Measurements from ENCODE around the gene RBBP8NL. TPM values are rescaled to one million over a fixed set of nuclear protein-coding genes. Genes with fewer than 3 reads are reported as not detected.

Gene RBBP8NL
- total RNA-seq, 1 experiment from 2014 or later: not detected

DNA sequence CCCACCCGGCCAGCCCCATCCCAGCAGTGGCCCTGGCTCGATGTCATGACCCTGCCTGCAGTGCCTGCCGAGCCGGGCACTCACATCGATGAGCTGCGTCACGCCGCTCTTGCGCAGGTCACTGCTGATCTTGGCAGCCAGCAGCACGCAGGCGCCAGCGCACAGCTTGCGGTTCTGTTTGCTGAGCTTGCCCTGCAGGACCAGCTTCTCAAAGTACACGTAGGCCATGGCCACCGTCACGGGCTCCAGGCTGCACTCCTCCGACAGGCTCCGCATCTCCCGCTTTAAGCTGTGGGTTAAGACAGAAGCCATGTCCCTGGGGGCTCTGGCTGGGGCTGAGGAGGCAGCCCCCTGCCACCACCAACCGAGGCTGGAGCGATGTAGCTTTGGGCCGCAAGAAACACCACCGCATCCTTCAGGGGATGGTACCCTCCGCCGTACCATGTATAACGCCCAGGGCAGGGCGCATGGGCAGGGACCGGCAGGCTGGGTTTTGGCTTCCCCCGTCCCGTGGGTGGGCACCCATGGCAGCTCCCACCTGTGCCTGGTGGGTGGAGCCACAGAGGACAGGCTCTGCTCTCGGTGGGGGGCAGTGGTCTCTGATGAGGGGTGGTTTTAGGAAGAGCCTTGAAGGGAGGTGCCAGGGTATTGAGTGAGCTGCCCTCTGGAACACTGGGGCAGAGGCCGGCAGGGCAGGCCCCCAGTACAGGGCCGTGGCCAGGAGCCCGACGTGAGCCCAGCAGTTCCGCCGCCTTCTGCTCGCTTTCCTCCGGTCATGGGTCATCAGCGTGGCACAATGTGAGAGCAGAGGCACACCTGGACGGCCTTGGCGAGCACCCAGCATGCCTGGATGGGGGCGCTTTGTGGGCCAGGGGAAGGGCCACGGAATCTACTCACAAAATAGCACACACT is 35.9 kb downstream of the RBBP8NL start:
- TF ChIP-seq EZH2 (IDR thresholded peaks at IDR 0.05; ENCODE audit: borderline replicate concordance, low read depth, low read length, poor library complexity, severe bottlenecking): no peak
- no peak for TF ChIP-seq CTCF (conservative IDR thresholded peaks at IDR 0.05; ENCODE audit: low read depth, low read length)
- H3K36me3 ChIP-seq (ENCODE audit: insufficient read depth, low read length, poor library complexity, severe bottlenecking): peaks cover 44% of the 10 kb centered on the region
- ChIA-PET CTCF (no interaction called here), POLR2A (ENCODE audit: low non-redundant PET) (no interaction called here)
- H3K27ac ChIP-seq (ENCODE audit: low read depth, low read length, poor library complexity, severe bottlenecking): no peak overlapping the region
- BruUV-seq (replicated peaks): no TSS peak
- intact Hi-C loops (cut with micrococcal nuclease; ENCODE audit: unreplicated experiment): no loop called here
- no peak for DNase-seq (ENCODE audit: low spot score)
- no peak overlapping the region for H3K4me3 ChIP-seq (ENCODE audit: low read depth, low read length, poor library complexity, severe bottlenecking)
- H3K27me3 ChIP-seq (replicated peaks; ENCODE audit: insufficient read depth, low read depth, low read length, poor library complexity): no peaks in the 10 kb centered on the region
- no peaks in the 10 kb centered on the region for H3K9me3 ChIP-seq (ENCODE audit: low read depth, low read length, poor library complexity, severe bottlenecking)
- H3K4me1 ChIP-seq (ENCODE audit: insufficient read depth, low read length, poor library complexity, severe bottlenecking): peaks cover 19% of the 10 kb centered on the region

DNA sequence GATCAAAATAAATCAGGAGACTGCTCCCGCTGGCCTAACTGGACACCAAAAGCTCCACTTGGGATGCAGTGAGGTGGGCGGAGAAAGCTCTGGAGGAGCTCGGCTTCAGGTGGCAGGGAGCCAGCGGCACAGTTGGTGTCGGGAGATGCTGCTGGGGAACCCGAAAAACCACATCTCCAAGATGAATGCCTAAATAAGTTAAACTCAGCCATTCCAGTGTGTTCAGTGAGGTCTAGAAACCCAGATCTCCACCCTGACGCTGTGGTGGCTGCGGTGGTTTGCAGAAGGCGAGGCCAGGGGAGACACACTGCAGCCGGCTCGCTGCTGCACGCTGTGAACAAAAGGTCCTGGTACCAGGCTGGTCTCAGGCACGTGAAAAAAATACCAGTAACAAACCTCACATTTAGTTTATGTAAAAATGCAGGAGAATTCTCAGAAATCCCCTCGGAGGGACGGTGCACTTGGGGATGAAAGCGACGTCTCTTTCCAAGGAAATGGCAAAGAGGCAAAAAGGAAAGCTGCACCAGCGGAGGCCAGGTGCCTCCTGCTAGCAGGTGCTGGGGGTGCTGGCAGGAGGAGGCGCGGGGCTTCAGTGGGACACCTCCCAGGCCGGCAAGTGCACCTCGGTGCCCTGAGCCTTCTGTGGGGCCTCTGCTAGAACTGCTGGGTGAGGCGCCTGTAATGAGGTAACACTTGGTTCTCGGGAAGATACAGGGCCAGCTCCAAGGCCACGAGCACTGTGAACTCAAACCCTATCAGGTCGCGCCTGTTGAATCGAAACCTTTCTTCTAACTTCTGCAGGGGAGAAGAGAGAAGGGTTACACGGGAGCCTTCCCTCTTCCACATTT is 36.8 kb downstream of the RBBP8NL start:
- CTCF ChIA-PET: interaction anchor here (0.7 kb wide), 1 partner anchor 187 kb away, joined by 3 read pairs; no protein-coding TSS in a partner anchor
- no TSS peak for BruUV-seq (replicated peaks)
- POLR2A ChIA-PET (ENCODE audit: low non-redundant PET): interaction anchor here (0.9 kb wide), 1 partner anchor 10 kb away, joined by 3 read pairs; no protein-coding TSS in a partner anchor
- peaks cover 20% of the 10 kb centered on the region for H3K4me1 ChIP-seq (ENCODE audit: insufficient read depth, low read length, poor library complexity, severe bottlenecking)
- no peak overlapping the region for H3K27ac ChIP-seq (ENCODE audit: low read depth, low read length, poor library complexity, severe bottlenecking)
- no peak overlapping the region for H3K4me3 ChIP-seq (ENCODE audit: low read depth, low read length, poor library complexity, severe bottlenecking)
- H3K27me3 ChIP-seq (replicated peaks; ENCODE audit: insufficient read depth, low read depth, low read length, poor library complexity): no peaks in the 10 kb centered on the region
- TF ChIP-seq CTCF (conservative IDR thresholded peaks at IDR 0.05; ENCODE audit: low read depth, low read length) (no peak), EZH2 (IDR thresholded peaks at IDR 0.05; ENCODE audit: borderline replicate concordance, low read depth, low read length, poor library complexity, severe bottlenecking) (no peak)
- peaks cover 44% of the 10 kb centered on the region for H3K36me3 ChIP-seq (ENCODE audit: insufficient read depth, low read length, poor library complexity, severe bottlenecking)
- intact Hi-C loops (cut with micrococcal nuclease; ENCODE audit: unreplicated experiment): no loop called here
- no peaks in the 10 kb centered on the region for H3K9me3 ChIP-seq (ENCODE audit: low read depth, low read length, poor library complexity, severe bottlenecking)
- DNase-seq (ENCODE audit: low spot score): no peak

- BruUV-seq (replicated peaks): no TSS peak
- no peaks in the 10 kb centered on the region for H3K9me3 ChIP-seq (ENCODE audit: low read depth, low read length, poor library complexity, severe bottlenecking)
- peaks cover 44% of the 10 kb centered on the region for H3K36me3 ChIP-seq (ENCODE audit: insufficient read depth, low read length, poor library complexity, severe bottlenecking)
- peaks cover 24% of the 10 kb centered on the region for H3K4me1 ChIP-seq (ENCODE audit: insufficient read depth, low read length, poor library complexity, severe bottlenecking)
- H3K27ac ChIP-seq (ENCODE audit: low read depth, low read length, poor library complexity, severe bottlenecking): no peak overlapping the region
- CTCF ChIA-PET: no interaction called here
- no peaks in the 10 kb centered on the region for H3K27me3 ChIP-seq (replicated peaks; ENCODE audit: insufficient read depth, low read depth, low read length, poor library complexity)
- POLR2A ChIA-PET (ENCODE audit: low non-redundant PET): interaction anchor here (0.9 kb wide), 1 partner anchor 10 kb away, joined by 3 read pairs; no protein-coding TSS in a partner anchor
- no peak overlapping the region for H3K4me3 ChIP-seq (ENCODE audit: low read depth, low read length, poor library complexity, severe bottlenecking)
- intact Hi-C loops (cut with micrococcal nuclease; ENCODE audit: unreplicated experiment): no loop called here
- TF ChIP-seq EZH2 (IDR thresholded peaks at IDR 0.05; ENCODE audit: borderline replicate concordance, low read depth, low read length, poor library complexity, severe bottlenecking): no peak
- TF ChIP-seq CTCF (conservative IDR thresholded peaks at IDR 0.05; ENCODE audit: low read depth, low read length): no peak
- no peak for DNase-seq (ENCODE audit: low spot score)
These were observed 37.7 kb downstream of the RBBP8NL start for GRCh38 chr20:62389601-62390087.
